ENCODE results near the gene GUCY2F.

GUCY2F gene

GRCh38 chrX:109392895-109393294 lies 89.0 kb downstream of the GUCY2F start:
- TF ChIP-seq CTCF (IDR thresholded peaks at IDR 0.05) = no peak

- no peak for TF ChIP-seq CTCF (IDR thresholded peaks at IDR 0.05)
Measured at GRCh38 chrX:109390556-109390955, 91.3 kb downstream of the GUCY2F start.

GRCh38 chrX:109389917-109390316 lies 92.0 kb downstream of the GUCY2F start:
- no peak for TF ChIP-seq CTCF (IDR thresholded peaks at IDR 0.05)

GRCh38 chrX:109384699-109385098 lies 97.2 kb downstream of the GUCY2F start:
- peak; percentile 50 for TF ChIP-seq CTCF (IDR thresholded peaks at IDR 0.05)

- no peak for TF ChIP-seq CTCF (IDR thresholded peaks at IDR 0.05)
Measured at GRCh38 chrX:109382332-109382731, 99.6 kb downstream of the GUCY2F start.

GRCh38 chrX:109378281-109378680 lies 103.6 kb downstream of the GUCY2F start:
- TF ChIP-seq CTCF (IDR thresholded peaks at IDR 0.05) = no peak

GRCh38 chrX:109374262-109374960 lies 107.5 kb downstream of the GUCY2F start:
- no peak for TF ChIP-seq CTCF (IDR thresholded peaks at IDR 0.05)

- TF ChIP-seq CTCF (IDR thresholded peaks at IDR 0.05) = no peak
Measured at GRCh38 chrX:109373468-109373867, 108.4 kb downstream of the GUCY2F start.

All from LNCAP (cell line).